Measurements from ENCODE around the gene ARAP1. TPM values are rescaled to one million over a fixed set of nuclear protein-coding genes. Genes with fewer than 3 reads are reported as not detected.
A peak's percentile ranks its signal among the peaks of the same experiment; 100 is the strongest.

Gene ARAP1
- total RNA-seq, 1 donor from 2014 or later = 17.6 TPM

GRCh38 chr11:72718101-72718501 lies 34.1 kb downstream of the ARAP1 start:
- peaks cover 3% of the 10 kb centered on the region for H3K4me1 ChIP-seq
- no peak overlapping the region for H2AFZ ChIP-seq (replicated peaks)
- H3F3A ChIP-seq (ENCODE audit: low read depth) = no peaks in the 10 kb centered on the region
- no peak overlapping the region for H3K4me3 ChIP-seq
- H3K27ac ChIP-seq = no peak overlapping the region
- no peak overlapping the region for H3K4me2 ChIP-seq
- no peaks in the 10 kb centered on the region for H3K36me3 Mint-ChIP-seq
- H3K36me3 ChIP-seq = no peaks in the 10 kb centered on the region
- H3K27me3 ChIP-seq = no peaks in the 10 kb centered on the region
- TF ChIP-seq EZH2 (IDR thresholded peaks at IDR 0.05) (no peak), EZH2phosphoT487 (IDR thresholded peaks at IDR 0.05) (no peak)
- no peak overlapping the region for H3K9ac ChIP-seq
- H4K20me1 ChIP-seq (ENCODE audit: low read depth) = peaks cover 5% of the 10 kb centered on the region
- H3K79me2 ChIP-seq (ENCODE audit: low read depth) = no peaks in the 10 kb centered on the region
- DNase-seq (ENCODE audit: low spot score) = no peak
- H3K27ac Mint-ChIP-seq = no peak overlapping the region
- H3K9me3 Mint-ChIP-seq = no peaks in the 10 kb centered on the region
- peaks cover 70% of the 10 kb centered on the region for H3K4me1 Mint-ChIP-seq
- no peak overlapping the region for H3K4me3 Mint-ChIP-seq
- no peaks in the 10 kb centered on the region for H3K9me3 ChIP-seq (ENCODE audit: low read depth)
- H3K27me3 Mint-ChIP-seq (ENCODE audit: insufficient read depth, low read depth) = peaks cover 2% of the 10 kb centered on the region

- no peak for TF ChIP-seq EZH2 (IDR thresholded peaks at IDR 0.05)
- no peak for TF ChIP-seq EZH2phosphoT487 (IDR thresholded peaks at IDR 0.05)
- TF ChIP-seq CTCF (IDR thresholded peaks at IDR 0.05) = no peak
- no peak overlapping the region for H3K27ac ChIP-seq
- Mint-ChIP-seq H3K27me3 (ENCODE audit: insufficient read depth, low read depth) (peaks cover 4% of the 10 kb centered on the region), H3K4me1 (peaks cover 73% of the 10 kb centered on the region), H3K9me3 (no peaks in the 10 kb centered on the region), H3K27ac (peak overlapping the region; percentile 99), H3K4me3 (no peak overlapping the region), H3K36me3 (no peaks in the 10 kb centered on the region)
- no peak overlapping the region for H2AFZ ChIP-seq (replicated peaks)
- no peaks in the 10 kb centered on the region for H3K79me2 ChIP-seq (ENCODE audit: low read depth)
- no peak overlapping the region for H3K9ac ChIP-seq
- no peak overlapping the region for H3K4me2 ChIP-seq
- no peaks in the 10 kb centered on the region for H3K36me3 ChIP-seq
- DNase-seq (ENCODE audit: low spot score) = no peak
- H3K27me3 ChIP-seq = no peaks in the 10 kb centered on the region
- no peaks in the 10 kb centered on the region for H3K9me3 ChIP-seq (ENCODE audit: low read depth)
- no peaks in the 10 kb centered on the region for H3F3A ChIP-seq (ENCODE audit: low read depth)
- H4K20me1 ChIP-seq (ENCODE audit: low read depth) = peaks cover 12% of the 10 kb centered on the region
- H3K4me3 ChIP-seq = no peak overlapping the region
- peaks cover 14% of the 10 kb centered on the region for H3K4me1 ChIP-seq
These were observed 35.3 kb downstream of the ARAP1 start for GRCh38 chr11:72716788-72717435.

GRCh38 chr11:72716290-72716689 lies 35.9 kb downstream of the ARAP1 start:
- Histone ChIP-seq H3F3A (ENCODE audit: low read depth) (no peaks in the 10 kb centered on the region), H3K27ac (no peak overlapping the region), H4K20me1 (ENCODE audit: low read depth) (peaks cover 16% of the 10 kb centered on the region), H3K4me3 (no peak overlapping the region), H2AFZ (replicated peaks) (no peak overlapping the region), H3K4me2 (no peak overlapping the region), H3K9me3 (ENCODE audit: low read depth) (no peaks in the 10 kb centered on the region), H3K27me3 (no peaks in the 10 kb centered on the region), H3K9ac (no peak overlapping the region), H3K79me2 (ENCODE audit: low read depth) (no peaks in the 10 kb centered on the region), H3K4me1 (peaks cover 17% of the 10 kb centered on the region), H3K36me3 (no peaks in the 10 kb centered on the region)
- Mint-ChIP-seq H3K27me3 (ENCODE audit: insufficient read depth, low read depth) (peaks cover 5% of the 10 kb centered on the region), H3K4me3 (peak overlapping the region; percentile 78), H3K27ac (peak overlapping the region; percentile 99), H3K9me3 (no peaks in the 10 kb centered on the region), H3K4me1 (peaks cover 71% of the 10 kb centered on the region), H3K36me3 (no peaks in the 10 kb centered on the region)
- no peak for DNase-seq (ENCODE audit: low spot score)
- TF ChIP-seq EZH2 (IDR thresholded peaks at IDR 0.05) = no peak
- no peak for TF ChIP-seq CTCF (IDR thresholded peaks at IDR 0.05)
- TF ChIP-seq EZH2phosphoT487 (IDR thresholded peaks at IDR 0.05) = no peak

- Mint-ChIP-seq H3K4me3 (no peak overlapping the region), H3K27ac (peak overlapping the region; percentile 42), H3K4me1 (peaks cover 60% of the 10 kb centered on the region), H3K9me3 (no peaks in the 10 kb centered on the region), H3K27me3 (ENCODE audit: insufficient read depth, low read depth) (peaks cover 7% of the 10 kb centered on the region), H3K36me3 (no peaks in the 10 kb centered on the region)
- DNase-seq (ENCODE audit: low spot score) = no peak
- Histone ChIP-seq H3K4me3 (no peak overlapping the region), H3K27ac (peak overlapping the region; percentile 13), H4K20me1 (ENCODE audit: low read depth) (peaks cover 11% of the 10 kb centered on the region), H3F3A (ENCODE audit: low read depth) (no peaks in the 10 kb centered on the region), H3K9me3 (ENCODE audit: low read depth) (no peaks in the 10 kb centered on the region), H3K4me2 (peak overlapping the region; percentile 32), H2AFZ (replicated peaks) (no peak overlapping the region), H3K79me2 (ENCODE audit: low read depth) (no peaks in the 10 kb centered on the region), H3K4me1 (peaks cover 17% of the 10 kb centered on the region), H3K27me3 (no peaks in the 10 kb centered on the region), H3K36me3 (no peaks in the 10 kb centered on the region), H3K9ac (no peak overlapping the region)
- TF ChIP-seq CTCF (IDR thresholded peaks at IDR 0.05) = no peak
- TF ChIP-seq EZH2phosphoT487 (IDR thresholded peaks at IDR 0.05) = no peak
- TF ChIP-seq EZH2 (IDR thresholded peaks at IDR 0.05) = no peak
These were observed 39.4 kb downstream of the ARAP1 start for GRCh38 chr11:72712841-72713240.
